DOHH2 (cell line): ENCODE results near the gene PXMP2.

Source experiments
- EZH2phosphoT487 ChIP-seq: fragments of 200-600 bp; sonication (generic); IDR thresholded peaks from 2 replicates; pipeline ENCODE4 v1.6.1; 2017; ENCODE audit warnings: borderline replicate concordance, mild to moderate bottlenecking, antibody characterized with exemption, low read length, moderate library complexity, mixed read lengths
- TF ChIP-seq, protein P1 (sequence below): fragments of 200-600 bp; sonication (generic); IDR thresholded peaks from one replicate; pipeline ENCODE4 v1.5.1; 2014; ENCODE audit warnings: antibody characterized with exemption, mild to moderate bottlenecking, low read depth, low read length; ENCODE audit not compliant: poor library complexity, severe bottlenecking

DNA sequence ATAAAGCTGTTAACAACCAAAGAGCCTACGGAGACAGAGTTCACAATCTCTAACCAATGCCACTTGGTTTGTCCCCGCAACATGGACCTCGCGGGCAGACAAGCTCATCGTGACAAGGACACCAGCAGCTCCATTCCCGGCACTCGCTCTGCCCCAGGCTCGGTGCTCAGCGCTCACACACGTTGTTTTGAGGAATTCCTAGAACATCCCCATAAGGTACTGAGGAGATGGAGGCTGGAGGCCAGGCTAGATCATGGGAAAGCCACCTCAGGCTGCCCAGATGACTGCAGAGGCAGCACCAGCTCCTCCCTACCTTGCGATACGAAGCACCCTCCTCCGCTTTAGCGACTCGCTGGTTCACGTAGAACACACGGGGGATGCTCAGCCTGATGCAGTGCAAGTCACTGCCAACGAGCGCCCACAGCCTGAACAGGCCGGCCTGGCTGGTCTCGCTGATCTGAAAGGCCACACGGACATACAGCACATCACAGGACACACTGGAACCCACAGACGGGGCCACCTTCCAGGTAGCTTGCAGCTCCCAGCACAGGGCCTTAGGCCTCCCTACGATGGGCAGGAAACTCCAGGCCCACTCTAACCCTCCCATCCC, 38.7 kb upstream of the PXMP2 start:
- TF ChIP-seq, protein P1, sequence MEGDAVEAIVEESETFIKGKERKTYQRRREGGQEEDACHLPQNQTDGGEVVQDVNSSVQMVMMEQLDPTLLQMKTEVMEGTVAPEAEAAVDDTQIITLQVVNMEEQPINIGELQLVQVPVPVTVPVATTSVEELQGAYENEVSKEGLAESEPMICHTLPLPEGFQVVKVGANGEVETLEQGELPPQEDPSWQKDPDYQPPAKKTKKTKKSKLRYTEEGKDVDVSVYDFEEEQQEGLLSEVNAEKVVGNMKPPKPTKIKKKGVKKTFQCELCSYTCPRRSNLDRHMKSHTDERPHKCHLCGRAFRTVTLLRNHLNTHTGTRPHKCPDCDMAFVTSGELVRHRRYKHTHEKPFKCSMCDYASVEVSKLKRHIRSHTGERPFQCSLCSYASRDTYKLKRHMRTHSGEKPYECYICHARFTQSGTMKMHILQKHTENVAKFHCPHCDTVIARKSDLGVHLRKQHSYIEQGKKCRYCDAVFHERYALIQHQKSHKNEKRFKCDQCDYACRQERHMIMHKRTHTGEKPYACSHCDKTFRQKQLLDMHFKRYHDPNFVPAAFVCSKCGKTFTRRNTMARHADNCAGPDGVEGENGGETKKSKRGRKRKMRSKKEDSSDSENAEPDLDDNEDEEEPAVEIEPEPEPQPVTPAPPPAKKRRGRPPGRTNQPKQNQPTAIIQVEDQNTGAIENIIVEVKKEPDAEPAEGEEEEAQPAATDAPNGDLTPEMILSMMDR, result no peak
- TF ChIP-seq EZH2phosphoT487, result no peak
